Endothelial cell of umbilical vein (primary cell): Measurements from ENCODE around the gene THAP9.

Experiments
- EZH2 ChIP-seq: IDR thresholded peaks from 2 replicates; pipeline ENCODE4 v1.6.1; 2012; ENCODE audit warnings: borderline replicate concordance, low read depth, mild to moderate bottlenecking, moderate library complexity, low read length, inconsistent platforms; ENCODE audit not compliant: severe bottlenecking
- JUN ChIP-seq: IDR thresholded peaks from 2 replicates; pipeline ENCODE4 v1.6.1; 2011; ENCODE audit warnings: borderline replicate concordance, low read depth; ENCODE audit not compliant: insufficient read length, insufficient read depth
- POLR2A ChIP-seq: IDR thresholded peaks from 2 replicates; pipeline ENCODE4 v1.6.1; 2012; ENCODE audit warnings: low read depth, mild to moderate bottlenecking, control low read depth, low read length
- TF ChIP-seq, protein P1 (sequence below), 2 donors: IDR thresholded peaks; 1 replicate in 1 of 2; 2 replicates in 1 of 2; pipeline ENCODE4 v1.5.1; 2011; ENCODE audit warnings: low read length in 2 of 2, mild to moderate bottlenecking in 2 of 2, moderate library complexity in 2 of 2, control low read depth in 1 of 2, inconsistent platforms in 1 of 2, low read depth in 1 of 2; ENCODE audit not compliant: insufficient read depth in 1 of 2; ENCODE audit errors: extremely low read depth in 1 of 2

DNA sequence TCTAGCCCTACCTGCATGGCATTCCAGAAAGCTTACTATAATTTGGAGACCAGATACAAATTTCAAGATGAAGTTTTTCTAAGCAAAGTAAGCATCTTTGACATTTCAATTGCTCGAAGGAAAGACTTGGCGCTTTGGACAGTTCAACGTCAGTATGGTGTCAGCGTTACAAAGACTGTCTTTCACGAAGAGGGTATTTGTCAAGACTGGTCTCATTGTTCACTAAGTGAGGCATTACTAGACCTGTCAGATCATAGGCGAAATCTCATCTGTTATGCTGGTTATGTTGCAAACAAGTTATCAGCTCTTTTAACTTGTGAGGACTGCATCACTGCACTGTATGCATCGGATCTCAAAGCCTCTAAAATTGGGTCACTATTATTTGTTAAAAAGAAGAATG lies 17.6 kb downstream of the THAP9 start:
- TF ChIP-seq POLR2A (no peak), JUN (no peak), EZH2 (no peak)
- TF ChIP-seq, protein P1, sequence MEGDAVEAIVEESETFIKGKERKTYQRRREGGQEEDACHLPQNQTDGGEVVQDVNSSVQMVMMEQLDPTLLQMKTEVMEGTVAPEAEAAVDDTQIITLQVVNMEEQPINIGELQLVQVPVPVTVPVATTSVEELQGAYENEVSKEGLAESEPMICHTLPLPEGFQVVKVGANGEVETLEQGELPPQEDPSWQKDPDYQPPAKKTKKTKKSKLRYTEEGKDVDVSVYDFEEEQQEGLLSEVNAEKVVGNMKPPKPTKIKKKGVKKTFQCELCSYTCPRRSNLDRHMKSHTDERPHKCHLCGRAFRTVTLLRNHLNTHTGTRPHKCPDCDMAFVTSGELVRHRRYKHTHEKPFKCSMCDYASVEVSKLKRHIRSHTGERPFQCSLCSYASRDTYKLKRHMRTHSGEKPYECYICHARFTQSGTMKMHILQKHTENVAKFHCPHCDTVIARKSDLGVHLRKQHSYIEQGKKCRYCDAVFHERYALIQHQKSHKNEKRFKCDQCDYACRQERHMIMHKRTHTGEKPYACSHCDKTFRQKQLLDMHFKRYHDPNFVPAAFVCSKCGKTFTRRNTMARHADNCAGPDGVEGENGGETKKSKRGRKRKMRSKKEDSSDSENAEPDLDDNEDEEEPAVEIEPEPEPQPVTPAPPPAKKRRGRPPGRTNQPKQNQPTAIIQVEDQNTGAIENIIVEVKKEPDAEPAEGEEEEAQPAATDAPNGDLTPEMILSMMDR (IDR thresholded peaks at IDR 0.05; ENCODE audit: extremely low read depth in 1 of 2, insufficient read depth in 1 of 2, low read depth in 1 of 2, low read length in 2 of 2), result no peak
